GM18498 (cell line): ENCODE data around the gene DOC2B.
"Not testable (repeated sequence)": the region's sequence is repeated elsewhere in the genome, so short reads cannot be mapped to it uniquely, and the experiment has no call there.

Experiments
- ATAC-seq: cut with Tn5 transposase; IDR thresholded peaks from one replicate; pipeline ENCODE4 v1.9.1; 2021; ENCODE audit warnings: mild to moderate bottlenecking, moderate library complexity; ENCODE audit not compliant: unreplicated experiment

The DOC2B gene

GRCh38 chr17:193426-193810, 12.0 kb upstream of the DOC2B start:
- ATAC-seq: no peak

- no peak for ATAC-seq
Measured at GRCh38 chr17:192666-193425, 11.4 kb upstream of the DOC2B start.

DNA sequence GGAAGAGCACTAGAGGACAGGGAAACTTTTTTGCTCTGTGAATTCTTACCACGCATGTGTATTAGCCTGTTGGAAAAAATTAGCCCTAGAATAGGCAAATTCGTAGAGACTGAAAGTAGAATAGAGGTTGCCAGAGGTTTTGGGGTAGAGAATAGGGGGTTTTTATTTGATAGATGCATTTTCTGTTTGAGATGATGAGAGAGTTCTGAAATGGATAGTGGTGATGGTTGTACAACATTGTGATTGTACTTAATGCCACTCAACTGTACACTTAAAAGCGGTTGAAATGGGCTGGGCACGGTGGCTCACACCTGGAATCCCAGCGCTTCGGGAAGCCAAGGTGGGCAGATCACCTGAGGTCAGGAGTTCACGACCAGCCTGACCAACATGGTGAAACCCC, 8.0 kb upstream of the DOC2B start:
- ATAC-seq: no peak

DNA sequence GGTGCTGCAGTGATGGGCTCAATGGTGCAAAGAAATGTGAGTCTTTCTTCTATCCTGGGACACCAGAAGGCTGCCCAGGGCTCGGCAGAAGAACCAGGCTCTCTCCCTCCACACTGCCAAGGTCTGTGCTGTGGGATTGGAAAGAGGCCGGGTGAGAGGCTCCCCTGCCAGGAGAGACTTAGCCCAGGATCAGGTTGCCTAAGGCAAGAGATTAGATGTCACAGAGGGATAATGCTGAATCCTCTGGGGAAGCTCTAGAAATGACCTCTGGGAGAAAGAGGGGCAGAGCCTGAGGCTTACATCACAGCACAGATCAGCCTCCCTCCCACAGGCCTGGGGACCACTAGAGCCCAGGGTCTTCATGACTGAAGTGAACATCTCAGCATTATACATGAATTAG, 5.7 kb upstream of the DOC2B start:
- no peak for ATAC-seq

DNA sequence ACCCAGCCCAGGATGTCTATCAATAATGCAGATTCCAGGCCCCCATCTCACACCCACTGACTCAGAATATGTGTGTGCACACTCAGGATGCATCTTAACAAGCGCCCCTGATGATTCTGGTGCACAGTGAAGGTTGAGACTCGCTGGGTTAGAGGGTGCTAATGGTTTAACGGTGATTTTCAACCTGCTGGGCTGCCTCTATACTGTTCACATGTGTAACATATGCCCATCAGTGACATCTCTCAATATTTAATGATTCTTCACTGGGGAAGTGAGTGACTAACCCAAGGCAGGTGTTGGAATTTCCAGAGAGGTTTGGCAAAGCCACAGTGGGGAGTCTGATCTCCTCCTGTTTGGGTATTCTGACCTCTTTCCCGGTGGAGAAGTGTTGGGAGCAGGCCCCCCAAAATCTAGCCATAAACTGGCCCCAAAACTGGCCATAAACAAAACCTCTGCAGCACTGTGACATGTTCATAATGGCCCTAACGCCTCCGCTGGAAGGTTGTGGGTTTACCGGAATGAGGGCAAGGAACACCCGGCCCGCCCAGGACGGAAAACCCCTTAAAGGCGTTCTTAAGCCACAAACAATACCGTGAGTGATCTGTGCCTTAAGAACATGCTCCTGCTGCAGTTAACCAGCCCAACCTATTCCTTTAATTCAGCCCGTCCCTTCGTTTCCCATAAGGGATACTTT, 4.1 kb upstream of the DOC2B start:
- no peak for ATAC-seq

DNA sequence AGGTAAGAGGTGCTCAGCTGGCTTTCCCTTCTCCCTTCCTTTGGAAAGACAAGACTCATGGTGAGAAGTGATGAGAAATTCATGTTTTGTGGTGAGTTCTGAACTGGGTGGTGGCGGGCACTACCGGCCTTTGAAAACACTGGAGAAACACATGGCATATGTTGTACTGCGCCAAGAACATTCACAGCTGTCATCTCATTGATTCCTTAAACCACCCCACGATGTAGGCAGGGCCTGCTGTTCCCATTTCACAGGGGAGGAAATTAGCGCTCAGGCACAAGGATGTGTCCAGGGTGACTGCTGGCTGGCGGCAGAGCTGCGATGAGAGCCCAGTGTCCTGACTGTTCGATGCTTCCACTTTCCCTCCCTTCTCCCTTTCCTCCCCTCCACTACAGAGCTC, 1.6 kb upstream of the DOC2B start:
- no peak for ATAC-seq

DNA sequence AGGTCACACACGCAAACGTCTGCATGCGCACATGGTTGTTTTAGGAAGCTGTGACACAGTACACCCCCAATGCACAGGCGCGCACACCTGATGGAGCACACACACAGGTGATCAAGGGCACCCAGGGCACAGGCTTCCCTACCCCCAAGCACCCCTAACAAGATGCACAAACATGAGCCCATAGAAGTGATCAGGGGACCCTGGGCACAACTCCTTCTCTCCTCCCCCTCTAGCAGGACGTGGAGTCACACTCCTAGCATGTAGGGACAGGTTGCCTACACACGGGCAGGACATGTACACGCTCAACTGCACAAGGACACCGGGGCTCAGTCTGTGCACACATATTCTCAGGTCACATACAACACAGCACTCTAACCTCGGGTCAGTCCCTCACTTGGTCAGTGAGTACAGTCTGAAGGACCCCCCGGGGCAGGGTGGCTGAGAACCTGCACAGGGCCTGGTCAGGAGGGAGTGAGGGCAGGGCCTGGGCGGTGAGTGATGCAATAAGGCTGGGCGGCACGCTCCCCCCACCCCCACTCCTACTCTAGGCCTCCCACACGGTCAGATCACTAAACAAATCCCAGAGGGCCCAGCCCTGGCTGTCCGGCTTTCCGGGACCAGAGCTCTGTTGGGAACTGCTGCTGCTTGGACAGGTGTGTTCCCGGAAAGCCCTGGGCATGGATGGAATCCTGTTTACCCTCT, 751 bp upstream of the DOC2B start:
- ATAC-seq: no peak

DNA sequence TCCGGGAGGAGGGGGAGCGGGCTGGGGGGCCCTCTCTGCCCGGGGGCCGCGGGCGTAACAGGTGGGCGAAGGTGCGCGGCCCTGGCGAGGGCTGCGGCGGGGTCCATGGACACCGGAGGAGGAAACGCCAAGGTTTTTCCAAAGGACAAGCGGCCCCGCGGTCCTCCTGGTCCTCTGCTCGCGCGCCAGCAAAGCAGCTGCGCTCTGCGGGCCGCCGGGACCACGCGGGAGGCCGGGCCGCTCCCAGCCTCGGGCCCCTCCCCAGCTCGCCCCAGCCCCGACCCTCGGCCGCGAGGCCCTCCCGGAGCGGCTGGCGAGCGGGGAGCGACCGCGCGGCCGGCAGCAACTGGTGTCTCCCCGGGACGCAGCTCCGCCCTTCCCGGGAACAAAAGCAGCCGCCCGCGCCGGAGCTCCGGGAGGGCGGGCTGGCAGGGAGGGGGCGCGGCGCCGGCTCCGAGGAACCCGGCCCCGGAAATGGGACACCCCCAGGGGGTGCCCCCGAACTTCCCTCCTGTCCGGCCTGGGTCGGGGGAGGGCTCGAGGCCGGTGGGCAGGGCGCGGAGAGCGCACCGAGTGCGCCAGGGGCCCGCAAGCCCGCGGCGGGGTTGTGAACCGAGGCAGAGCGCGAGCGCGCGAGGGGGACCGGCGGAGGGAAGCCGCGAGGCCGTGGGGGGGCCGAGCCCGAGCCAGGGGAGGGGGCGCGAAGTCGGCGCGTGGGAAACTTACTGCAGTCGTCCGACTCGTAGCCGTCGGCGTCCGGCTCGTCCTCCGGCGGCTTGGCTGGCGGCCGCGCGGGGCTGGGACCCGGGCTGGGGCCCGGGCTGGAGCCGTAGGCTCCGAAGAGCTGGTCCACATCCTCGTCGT, 837 bp downstream of the DOC2B start:
- ATAC-seq: no peak

GRCh38 chr17:179781-180380, 1.6 kb downstream of the DOC2B start:
- ATAC-seq: no peak

- no peak for ATAC-seq
Measured at GRCh38 chr17:179066-179432, 2.4 kb downstream of the DOC2B start.

DNA sequence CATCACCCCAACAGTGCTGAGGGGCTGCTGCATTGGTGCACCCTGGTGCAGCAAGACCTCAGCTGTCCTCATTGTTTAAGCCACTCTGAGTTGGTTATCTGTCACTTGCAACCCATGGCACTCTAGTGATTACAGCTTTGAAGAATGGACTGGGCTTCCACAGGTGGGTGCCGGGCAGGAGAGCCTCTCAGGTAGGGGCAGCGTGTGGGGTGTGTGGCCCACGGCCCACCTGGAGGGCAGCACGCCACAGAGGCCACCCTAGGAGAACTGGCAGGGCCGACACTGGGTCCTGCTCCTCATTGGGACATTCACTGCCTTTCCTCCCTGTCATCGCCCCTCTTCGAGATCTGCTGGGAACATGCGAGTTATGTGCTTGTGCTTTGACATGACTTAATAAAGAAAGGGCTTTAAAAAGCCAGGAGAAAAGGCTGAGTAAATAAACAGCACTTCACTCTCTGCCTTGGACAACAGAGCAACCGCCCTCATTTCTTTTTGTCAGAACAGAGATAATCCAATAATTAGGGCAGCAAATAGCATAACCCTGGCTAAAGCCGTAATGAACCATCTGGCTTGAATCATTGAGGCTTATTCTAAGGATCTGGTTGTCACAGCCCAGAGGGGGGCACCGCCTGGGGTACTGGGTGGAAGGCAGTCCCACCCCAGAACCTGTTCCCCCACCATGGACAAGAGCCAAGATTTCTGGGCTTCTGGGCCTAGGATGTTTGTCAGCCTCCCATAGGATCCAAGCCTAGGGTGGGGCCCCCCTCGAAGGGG, 3.0 kb downstream of the DOC2B start:
- ATAC-seq: no peak

DNA sequence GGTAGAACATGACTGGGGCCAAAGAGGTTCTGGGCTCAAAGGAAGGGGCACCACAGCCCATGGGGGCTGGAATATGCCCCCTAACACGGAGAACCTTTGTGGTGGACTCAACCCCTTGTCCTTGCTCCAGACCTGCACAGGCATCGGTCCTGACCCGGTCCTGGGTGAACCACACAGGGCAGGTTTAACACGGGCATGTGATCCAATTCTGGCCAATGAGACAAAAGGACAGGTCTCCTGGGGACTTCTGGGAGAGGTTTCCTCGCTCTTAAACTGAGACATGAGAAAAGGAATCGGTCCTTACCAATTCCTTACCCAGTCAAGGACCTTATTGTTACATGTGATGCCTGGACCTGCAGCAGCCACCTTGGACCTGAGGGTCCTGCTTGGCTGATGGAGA, 3.7 kb downstream of the DOC2B start:
- ATAC-seq: no peak

GRCh38 chr17:177155-177554, 4.3 kb downstream of the DOC2B start:
- no peak for ATAC-seq

- ATAC-seq: no peak
Measured at GRCh38 chr17:173166-173911, 8.1 kb downstream of the DOC2B start.

- no peak for ATAC-seq
Measured at GRCh38 chr17:172401-172800, 9.0 kb downstream of the DOC2B start.

- ATAC-seq: no peak
Measured at GRCh38 chr17:171871-172270, 9.6 kb downstream of the DOC2B start.

DNA sequence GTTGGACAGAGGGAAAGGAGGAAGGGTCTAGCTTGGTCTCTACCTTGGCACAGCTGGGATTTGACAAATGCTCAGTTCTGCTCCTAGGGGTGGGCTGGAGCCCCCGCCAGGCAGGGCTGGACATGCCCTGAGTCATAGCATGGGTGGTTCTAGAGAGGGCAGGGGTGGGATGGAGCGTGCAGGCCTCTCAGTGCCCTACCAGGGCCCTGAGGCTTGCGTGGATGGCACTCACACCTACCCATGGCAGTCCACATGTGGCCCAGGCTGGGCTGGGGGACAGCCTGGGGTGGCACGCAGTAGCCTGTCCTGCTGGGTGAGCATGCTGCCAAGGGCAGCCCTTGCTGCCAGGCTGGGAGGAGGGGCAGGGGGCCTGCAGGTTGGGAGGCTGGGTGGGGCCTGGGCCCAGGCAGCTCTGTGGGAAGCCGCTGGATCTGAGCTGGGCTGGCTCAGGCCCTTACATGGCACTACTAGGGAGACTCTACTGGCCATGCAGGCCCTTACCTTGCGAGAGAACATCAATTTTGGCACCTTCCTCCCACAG, 11.2 kb downstream of the DOC2B start:
- ATAC-seq: no peak

- ATAC-seq: not testable (repeated sequence)
Measured at GRCh38 chr17:168614-169013, 12.8 kb downstream of the DOC2B start.

GRCh38 chr17:165939-166338, 15.5 kb downstream of the DOC2B start:
- ATAC-seq: no peak
